Measurements from ENCODE around the gene PADI1.

Gene PADI1

GRCh38 chr1:17244821-17245740, 40.2 kb downstream of the PADI1 start:
- DNase-seq = no peak

DNA sequence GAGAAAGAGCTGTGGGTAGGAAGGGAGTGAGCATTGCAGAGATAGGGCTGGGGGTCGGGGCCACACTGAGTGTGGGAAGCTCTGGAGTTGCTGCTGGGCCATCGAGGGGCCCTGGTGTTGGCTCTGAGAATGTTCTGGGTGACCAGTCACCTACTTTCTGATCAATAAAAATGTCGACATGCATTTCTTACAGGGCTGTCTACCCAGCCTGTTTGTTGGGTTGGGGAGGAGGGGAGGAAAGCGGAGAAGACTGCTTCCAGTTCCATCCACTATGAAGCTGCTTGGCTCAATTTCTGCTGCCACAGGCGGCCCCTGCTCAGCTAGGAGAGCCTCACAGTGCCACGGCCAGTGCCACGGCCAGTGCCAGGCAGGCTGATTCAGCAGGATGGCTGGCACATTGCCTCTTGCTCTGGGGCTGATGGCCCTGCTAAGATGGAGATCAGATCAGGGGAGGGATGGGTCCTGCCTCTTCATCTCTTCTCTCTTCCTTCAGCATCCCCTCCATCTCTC, 40.9 kb downstream of the PADI1 start:
- no peak for DNase-seq

DNA sequence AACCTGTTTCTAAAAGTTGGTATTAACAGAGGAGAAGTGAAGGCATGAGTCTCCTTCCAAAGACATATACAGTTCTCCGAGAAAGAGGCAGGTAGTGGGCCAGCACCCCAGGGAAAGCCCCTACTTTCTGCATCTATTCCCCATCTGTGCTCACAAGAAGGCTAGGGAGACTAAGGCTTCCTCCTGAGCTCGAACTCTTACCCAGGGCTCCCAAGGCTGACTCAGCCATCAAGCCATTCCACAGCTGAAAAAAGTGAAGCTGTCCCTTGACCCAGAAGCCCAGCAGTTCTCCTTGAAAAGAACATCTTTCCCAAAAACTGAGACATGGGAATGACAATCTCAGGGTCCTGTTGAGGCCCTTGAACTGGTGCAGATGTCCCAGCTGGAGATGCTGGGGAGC, 42.0 kb downstream of the PADI1 start:
- no peak for DNase-seq

GRCh38 chr1:17248781-17249180, 43.9 kb downstream of the PADI1 start, which contains the start of gene PADI3:
Gene PADI3, plus strand, starts transcription at chr1:17249098. Its CDS starts 40 bp downstream, at chr1:17249138.
- no peak for DNase-seq

- DNase-seq = no peak
Observed at GRCh38 chr1:17250601-17251000, 45.7 kb downstream of the PADI1 start.

GRCh38 chr1:17251246-17251645, 46.3 kb downstream of the PADI1 start:
- DNase-seq = no peak

- DNase-seq = peak; percentile 67
Observed at GRCh38 chr1:17251701-17252376, 46.9 kb downstream of the PADI1 start.

DNA sequence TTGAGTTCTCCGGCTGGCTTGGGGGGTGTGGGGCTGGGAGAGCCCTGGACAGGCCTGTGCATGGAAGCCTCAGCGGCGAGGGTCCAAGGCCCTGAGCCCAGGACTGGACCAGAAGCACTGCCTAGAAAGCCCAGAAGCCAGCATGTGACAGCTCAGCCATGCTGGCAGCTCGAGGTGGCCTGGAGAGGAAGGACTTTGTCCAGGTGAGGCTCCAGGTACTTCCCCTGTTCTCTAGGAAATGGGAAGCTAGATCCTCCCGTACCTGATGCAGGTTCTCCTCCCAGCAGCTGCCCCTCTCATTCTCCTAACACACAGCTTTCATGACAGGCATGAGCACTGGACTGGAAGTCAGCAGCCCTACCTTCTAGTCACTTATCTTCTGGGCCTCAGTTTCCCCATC, 50.4 kb downstream of the PADI1 start:
- no peak for DNase-seq

- peak; percentile 29 for DNase-seq
Observed at GRCh38 chr1:17258116-17258757, 53.3 kb downstream of the PADI1 start.

DNA sequence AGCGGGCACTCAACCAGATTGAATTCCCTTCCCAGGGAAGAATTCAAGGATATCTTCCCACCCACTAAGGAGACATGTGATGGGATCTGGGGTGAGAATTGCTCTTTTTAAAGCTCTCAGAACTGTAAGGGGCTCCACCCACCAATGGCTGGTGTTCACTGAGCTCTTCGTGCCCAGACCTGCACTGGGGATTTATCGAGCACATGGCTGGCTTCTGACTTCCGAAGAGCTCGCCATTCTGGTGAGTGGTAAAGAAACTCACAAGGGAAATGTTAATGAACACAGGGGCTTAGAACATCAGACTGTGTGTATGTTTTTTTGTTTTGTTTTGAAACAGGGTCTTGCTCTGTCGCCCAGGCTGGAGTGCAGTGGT, 53.8 kb downstream of the PADI1 start:
- no peak for DNase-seq

DNA sequence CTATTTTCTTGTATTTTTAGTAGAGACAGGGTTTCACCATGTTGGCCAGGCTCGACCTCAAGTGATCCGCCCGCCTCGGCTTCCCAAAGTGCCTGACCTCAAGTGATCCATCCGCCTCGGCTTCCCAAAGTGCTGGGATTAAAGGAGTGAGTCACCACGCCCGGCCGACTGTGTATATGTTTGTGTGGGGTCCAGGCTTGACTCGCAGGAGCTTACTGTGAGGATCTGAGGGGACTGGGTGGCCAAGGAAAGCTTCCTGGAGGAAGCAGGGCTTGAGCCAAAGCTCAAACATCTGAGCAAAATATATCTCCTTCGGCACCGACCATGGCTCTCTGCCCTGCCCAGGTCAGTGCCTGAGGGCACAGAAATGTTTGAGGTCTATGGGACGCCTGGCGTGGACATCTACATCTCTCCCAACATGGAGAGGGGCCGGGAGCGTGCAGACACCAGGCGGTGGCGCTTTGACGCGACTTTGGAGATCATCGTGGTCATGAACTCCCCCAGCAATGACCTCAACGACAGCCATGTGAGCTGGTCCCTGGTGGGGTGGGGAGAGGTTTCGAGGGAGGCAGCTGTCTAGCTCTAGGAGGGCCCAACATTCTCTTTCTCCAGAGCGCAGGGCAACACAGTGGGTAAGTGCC, 54.4 kb downstream of the PADI1 start:
- DNase-seq = peak; percentile 81

GRCh38 chr1:17260264-17260663, 55.3 kb downstream of the PADI1 start:
- no peak for DNase-seq

DNA sequence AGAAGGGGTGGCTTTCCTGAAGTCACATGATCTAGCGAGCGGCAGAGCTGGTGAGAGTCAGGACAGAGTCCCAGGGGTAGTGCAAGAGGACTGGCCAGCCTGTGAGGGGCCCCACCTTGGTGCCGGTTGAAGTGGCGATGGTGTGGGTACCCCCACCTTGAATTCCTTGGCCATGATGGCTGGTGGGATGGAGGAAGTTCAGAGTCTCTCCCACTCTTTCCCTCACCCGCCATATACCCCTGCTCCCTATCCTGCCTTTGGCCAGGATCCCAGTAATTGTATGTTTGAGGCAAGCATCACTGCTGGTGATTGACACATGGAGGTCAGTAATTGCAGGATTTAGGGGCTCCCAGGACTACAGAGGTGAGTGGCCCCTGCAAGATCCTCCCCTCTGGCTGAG, 55.8 kb downstream of the PADI1 start:
- DNase-seq = no peak

GRCh38 chr1:17263936-17264335, 59.0 kb downstream of the PADI1 start:
- no peak for DNase-seq

- no peak for DNase-seq
Observed at GRCh38 chr1:17264470-17264869, 59.5 kb downstream of the PADI1 start.

- DNase-seq = peak; percentile 30
Observed at GRCh38 chr1:17265162-17265561, 60.2 kb downstream of the PADI1 start.

DNA sequence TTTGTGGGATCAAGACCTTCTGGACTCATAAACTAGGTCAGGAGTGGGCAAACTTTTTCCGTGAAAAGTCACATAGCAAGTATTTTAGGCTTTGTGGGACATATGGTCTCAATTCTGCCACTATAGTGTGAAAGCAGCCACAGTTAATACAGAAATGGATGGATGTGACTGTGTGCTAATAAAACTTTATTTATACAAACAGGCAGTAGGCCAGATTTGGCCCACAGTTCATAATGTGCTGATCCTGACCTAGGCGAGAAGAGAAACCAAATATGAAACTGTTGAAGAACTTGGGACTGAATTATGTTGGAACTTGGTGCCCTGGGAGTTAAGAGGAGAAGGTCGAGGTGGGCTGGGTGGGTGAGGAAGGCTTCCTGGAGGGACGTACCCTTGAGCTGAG, 61.0 kb downstream of the PADI1 start:
- DNase-seq = no peak

- DNase-seq = no peak
Observed at GRCh38 chr1:17270891-17271765, 66.2 kb downstream of the PADI1 start.

- no peak for DNase-seq
Observed at GRCh38 chr1:17272066-17272465, 67.1 kb downstream of the PADI1 start.

GRCh38 chr1:17272646-17273045, 67.7 kb downstream of the PADI1 start:
- DNase-seq = no peak

DNA sequence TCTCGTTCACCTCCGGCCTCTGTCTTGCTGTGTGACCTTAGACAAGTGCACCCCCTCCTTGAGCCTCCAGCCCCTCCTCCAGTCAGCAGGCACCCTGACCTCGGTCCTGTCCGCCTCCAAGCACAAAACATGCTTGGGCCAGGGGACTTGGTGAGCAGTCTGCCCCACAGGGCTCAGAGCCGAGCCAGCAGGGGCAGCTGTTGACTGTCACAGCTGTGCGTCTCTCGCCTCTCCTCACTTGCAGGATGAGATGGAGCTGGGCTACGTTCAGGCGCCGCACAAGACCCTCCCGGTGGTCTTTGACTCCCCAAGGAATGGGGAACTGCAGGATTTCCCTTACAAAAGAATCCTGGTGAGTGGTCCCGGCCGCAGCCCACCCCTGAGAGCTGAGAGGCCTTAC, 68.2 kb downstream of the PADI1 start:
- no peak for DNase-seq

Measured in HCEC 1CT (cell line).